NCI-H345 treated with DMSO at 0.1 percent for 48 hours (cell line): Measurements from ENCODE around the gene CES4A.
"Not testable (repeated sequence)": the region's sequence is repeated elsewhere in the genome, so short reads cannot be mapped to it uniquely, and the experiment has no call there.

ENCODE experiments used
- DNase-seq: peaks from one replicate; lab custom pipeline; 2025; ENCODE audit not compliant: unreplicated experiment; lab: John Stamatoyannopoulos, UW

CES4A gene

DNA sequence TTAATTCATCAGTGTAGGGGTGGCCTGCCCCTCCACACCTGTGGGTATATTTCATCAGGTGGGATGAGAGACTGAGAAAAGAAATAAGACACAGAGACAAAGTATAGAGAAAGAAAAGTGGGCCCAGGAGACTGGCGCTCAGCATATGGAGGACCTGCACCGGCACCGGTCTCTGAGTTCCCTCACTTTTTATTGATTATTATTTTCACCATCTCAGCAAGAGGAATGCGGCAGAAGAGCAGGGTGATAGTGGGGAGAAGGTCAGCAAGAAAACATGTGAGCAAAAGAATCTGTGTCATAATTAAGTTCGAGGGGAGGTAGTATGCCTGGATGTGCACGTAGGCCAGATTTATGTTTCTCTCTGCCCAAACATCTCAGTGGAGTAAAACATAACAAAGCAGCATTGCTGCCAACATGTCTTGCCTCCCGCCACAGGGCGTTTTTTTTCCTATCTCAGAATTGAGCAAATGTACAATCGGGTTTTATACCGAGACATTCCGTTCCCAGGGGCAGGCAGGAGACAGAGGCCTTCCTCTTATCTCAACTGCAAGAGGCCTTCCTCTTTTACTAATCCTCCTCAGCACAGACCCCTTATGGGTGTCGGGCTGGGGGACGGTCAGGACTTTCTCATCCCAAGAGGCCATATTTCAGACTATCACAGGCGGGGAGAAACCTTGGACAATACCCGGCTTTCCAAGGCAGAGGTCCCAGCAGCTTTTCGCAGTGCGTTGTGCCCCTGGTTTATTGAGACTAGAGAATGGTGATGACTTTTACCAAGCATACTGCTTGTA lies 32.8 kb upstream of the CES4A start:
- DNase-seq: not testable (repeated sequence)

DNA sequence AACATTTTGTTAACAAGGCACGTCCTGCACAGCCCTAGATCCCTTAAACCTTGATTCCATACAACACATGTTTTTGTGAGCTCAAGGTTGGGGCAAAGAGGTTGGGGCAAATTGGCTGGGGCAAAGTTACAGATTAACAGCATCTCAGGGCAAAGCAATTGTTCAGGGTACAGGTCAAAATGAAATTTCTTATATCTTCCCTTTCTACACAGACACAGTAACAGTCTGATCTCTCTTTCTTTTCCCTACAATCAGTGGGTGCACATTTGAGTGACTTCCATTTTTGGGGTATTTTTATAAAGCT lies 32.3 kb upstream of the CES4A start:
- not testable (repeated sequence) for DNase-seq

DNA sequence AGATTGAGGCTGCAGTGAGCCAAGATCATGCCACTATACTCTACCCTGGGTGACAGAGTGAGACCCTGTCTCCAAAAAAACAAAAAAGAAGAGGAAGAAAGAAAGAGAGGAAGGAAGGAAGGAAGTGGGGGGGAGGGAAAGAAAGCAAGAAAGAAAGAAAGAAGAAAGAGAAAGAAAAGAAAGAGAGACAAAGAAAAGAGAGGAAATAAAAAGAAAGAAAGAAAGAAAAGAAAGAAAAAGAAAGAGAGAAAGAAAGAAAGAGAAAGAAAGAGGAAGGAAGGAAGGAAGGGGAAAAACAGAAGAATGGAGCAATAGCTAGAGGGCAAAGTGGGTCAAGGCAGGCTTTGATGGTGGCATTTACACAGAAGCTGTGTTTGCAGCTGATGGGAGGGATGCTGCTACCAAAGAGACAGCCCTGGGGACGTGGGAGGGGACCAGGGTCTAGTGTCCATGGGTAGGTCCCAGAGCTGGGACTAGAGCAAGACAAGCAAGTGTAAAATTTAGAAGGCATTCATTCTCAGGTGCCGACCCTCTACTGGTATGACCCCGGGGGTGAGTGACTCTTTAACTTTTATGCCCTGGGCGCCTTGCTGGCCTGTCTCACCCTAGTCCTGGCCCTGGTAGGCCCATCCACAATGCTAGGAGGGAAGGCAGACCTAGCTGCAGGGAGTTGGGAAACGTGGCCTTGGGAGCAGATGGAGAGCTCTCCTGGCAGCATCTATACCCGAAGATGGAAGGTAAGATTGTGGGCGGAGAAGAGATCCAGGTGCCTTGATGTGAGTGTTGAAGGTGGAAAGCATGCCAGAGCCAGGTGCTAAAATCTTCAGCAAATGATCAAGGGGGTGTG lies 29.3 kb upstream of the CES4A start:
- no peak for DNase-seq

DNA sequence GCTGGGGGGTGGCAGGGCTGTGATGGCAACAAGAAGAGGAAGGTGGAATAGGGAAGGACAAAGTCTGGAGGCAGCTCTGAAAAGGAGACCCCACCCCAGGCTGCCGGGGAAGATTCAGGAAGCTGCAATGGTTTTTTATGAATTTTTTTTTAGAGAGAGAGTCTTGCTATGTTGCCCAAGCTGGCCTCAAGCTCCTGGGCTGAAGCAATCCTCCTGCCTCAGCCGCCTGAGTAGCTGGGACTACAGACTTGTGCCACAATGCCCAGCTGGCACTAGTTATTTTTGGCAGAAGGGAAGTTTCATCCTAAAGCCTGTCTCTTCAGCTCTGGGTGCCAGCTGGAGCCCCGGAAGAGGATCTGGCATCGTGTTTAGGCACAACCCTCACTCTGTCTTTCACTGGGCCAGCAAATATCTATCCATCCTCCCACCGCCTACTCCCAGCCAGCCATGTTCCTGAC lies 28.7 kb upstream of the CES4A start:
- no peak for DNase-seq

DNA sequence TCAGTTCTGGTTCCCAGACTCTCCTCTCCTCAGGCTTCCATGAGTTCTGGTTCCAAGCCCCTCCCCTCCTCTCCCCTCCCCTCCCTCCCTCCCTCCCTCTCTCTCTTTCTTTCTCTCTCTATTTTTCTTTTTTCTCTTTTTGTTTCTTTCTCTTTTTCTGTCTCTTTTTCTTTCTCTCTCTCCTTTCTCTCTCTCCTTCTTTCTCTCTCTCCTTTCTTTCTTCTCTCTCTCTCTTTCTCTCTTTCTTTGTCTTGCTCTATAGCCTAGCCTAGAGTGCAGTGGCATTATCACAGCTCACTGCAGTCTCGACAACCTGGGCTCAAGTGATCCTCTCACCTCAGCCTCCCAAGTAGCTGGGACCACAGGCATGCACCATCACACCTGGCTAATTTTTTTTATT lies 28.1 kb upstream of the CES4A start:
- DNase-seq: no peak

- DNase-seq: no peak
Observed at GRCh38 chr16:66961065-66961744, 27.2 kb upstream of the CES4A start, which contains the start of gene CES3. Gene CES3, plus strand, starts transcription at chr16:66961266. Its CDS starts 42 bp downstream, at chr16:66961308.

GRCh38 chr16:66961914-66962313 lies 26.5 kb upstream of the CES4A start:
- no peak for DNase-seq

- no peak for DNase-seq
Observed at GRCh38 chr16:66964049-66964448, 24.3 kb upstream of the CES4A start.

DNA sequence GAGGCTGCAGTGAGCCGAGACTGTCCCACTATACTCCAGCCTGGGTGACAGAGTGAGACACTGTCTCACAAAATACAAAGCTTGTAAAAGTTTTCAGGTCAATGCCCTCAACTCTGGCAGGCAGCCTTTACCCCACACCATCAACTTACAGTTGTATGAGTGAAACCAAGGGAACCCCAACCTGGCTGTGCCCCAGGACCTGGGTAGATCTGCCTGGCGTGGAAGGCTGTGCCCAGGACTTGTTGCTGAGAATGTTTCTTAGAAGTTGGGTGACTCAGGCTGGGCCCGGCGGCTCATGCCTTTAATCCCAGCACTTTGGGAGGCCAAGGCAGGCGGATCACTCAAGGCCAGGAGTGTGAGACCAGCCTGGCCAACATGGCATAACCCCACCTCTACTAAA lies 19.5 kb upstream of the CES4A start:
- no peak for DNase-seq

DNA sequence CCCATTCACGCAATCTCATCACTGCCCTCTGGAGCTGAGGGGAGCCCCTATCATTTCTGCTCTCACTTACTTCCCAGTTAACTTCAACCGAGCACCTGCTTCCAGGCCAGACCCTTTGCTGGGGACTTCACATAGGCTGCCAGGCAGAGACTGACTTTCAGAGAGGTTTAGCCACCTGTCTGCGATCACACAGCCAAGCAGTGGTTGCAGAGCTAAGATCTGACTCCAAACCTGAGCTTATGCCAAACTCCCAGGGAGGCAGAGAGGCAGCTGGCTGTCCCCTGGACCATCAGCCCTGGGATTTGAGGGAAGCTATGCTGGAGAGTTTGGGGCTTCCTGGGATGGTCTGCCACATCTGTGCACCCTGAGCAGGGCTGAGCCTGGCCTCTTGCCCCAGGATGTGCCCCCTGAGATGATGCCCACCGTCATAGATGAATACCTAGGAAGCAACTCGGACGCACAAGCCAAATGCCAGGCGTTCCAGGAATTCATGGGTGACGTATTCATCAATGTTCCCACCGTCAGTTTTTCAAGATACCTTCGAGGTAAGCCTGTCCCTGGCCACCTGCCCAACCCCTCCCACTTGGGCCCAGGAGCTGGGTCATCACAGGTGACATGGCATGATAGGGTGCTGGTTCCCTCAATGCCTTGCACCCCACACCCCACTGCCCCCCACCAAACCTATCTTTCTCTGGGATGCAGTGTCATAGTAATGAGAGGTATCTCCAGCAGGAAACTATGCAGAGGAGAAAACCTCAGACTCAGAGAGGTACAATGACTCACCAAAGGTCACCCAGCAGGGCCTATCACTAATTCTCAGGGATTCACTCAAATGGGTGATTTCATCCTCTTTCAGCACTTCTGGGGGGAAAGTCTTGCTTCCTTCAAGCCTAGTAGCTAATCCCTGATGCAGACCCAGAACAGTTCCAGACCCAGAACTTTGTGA lies 17.3 kb upstream of the CES4A start:
- DNase-seq: no peak

GRCh38 chr16:66972983-66973382 lies 15.4 kb upstream of the CES4A start:
- DNase-seq: no peak

GRCh38 chr16:66973716-66974115 lies 14.7 kb upstream of the CES4A start:
- DNase-seq: no peak

GRCh38 chr16:66974156-66974931 lies 14.0 kb upstream of the CES4A start:
- not testable (repeated sequence) for DNase-seq

GRCh38 chr16:66974932-66975246 lies 13.5 kb upstream of the CES4A start:
- not testable (repeated sequence) for DNase-seq

DNA sequence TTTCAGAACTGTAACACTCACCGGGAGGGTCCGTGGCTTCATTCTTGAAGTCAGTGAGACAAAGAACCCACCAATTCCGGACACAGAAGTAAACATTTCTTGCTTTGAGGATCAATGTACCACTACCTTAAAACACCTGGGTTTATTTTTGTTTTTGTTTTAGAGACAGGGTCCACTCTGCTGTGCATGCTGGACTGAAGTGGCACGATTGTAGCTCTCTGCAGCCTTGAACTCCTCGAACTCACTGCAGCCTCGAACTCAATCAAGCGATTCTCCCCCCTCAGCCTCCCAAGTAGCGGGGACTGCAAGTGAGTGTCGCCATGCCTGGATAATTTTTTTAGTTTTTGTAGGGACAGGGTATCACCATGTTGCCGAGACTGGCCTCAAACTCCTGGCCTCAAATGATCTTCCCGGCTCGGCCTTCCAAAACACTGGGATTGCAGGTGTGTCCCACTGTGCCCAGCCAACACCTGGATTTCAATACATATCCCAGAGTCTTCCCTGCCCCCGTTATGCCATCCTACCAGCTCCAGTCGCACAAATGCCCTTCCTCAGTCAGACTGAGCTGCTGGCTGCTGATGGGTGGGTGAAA lies 13.0 kb upstream of the CES4A start:
- no peak for DNase-seq

DNA sequence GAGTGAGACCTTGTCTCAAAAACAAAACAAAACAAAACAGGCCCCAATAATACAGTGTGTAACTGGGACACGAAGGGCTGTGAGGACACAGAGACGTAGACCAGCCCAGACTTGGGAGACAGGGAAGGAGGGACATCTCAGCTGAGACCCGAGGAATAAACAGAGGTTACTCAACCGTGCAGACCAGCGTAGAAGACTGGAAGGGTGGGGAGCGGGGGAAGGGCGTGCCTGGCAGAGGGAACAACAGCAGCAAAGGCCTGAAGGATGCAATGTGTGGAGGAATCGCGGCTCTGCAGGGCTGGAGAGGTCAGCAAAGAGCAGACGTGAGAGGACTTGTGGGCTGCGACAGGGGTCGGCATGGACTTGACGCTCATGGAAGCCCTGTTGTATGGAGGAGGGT lies 11.6 kb upstream of the CES4A start:
- no peak for DNase-seq

- peak; percentile 34 for DNase-seq
Observed at GRCh38 chr16:66977341-66978113, 10.9 kb upstream of the CES4A start.

- no peak for DNase-seq
Observed at GRCh38 chr16:66979011-66979717, 9.2 kb upstream of the CES4A start.
